DMS53 (cell line): ENCODE data around the gene HIGD1C.
"Not testable (repeated sequence)": the region's sequence is repeated elsewhere in the genome, so short reads cannot be mapped to it uniquely, and the experiment has no call there.

Source experiments
- DNase-seq: peaks from one replicate; lab custom pipeline; 2025; lab: John Stamatoyannopoulos, UW

Gene HIGD1C

GRCh38 chr12:50984586-50985298 lies 32.4 kb downstream of the HIGD1C start:
- no peak for DNase-seq

GRCh38 chr12:50985322-50985721 lies 33.0 kb downstream of the HIGD1C start:
- no peak for DNase-seq

- DNase-seq = peak; percentile 56
These were observed 34.8 kb downstream of the HIGD1C start for GRCh38 chr12:50986966-50987737.

- DNase-seq = no peak
These were observed 35.7 kb downstream of the HIGD1C start for GRCh38 chr12:50988051-50988450.

GRCh38 chr12:50988871-50989270 lies 36.5 kb downstream of the HIGD1C start:
- no peak for DNase-seq

- no peak for DNase-seq
These were observed 37.9 kb downstream of the HIGD1C start for GRCh38 chr12:50990147-50990727.

- DNase-seq = no peak
These were observed 38.4 kb downstream of the HIGD1C start for GRCh38 chr12:50990791-50991190.

GRCh38 chr12:50991291-50991690 lies 38.9 kb downstream of the HIGD1C start:
- DNase-seq = no peak

GRCh38 chr12:50992819-50993218 lies 40.5 kb downstream of the HIGD1C start:
- DNase-seq = no peak

- DNase-seq = no peak
These were observed 46.7 kb downstream of the HIGD1C start for GRCh38 chr12:50999093-50999492.

- no peak for DNase-seq
These were observed 47.9 kb downstream of the HIGD1C start for GRCh38 chr12:51000245-51000644.

- DNase-seq = no peak
These were observed 49.5 kb downstream of the HIGD1C start for GRCh38 chr12:51001799-51002198.

GRCh38 chr12:51004504-51004903 lies 52.2 kb downstream of the HIGD1C start:
- DNase-seq = no peak

GRCh38 chr12:51005030-51005429 lies 52.7 kb downstream of the HIGD1C start:
- DNase-seq = no peak

GRCh38 chr12:51005671-51006070 lies 53.3 kb downstream of the HIGD1C start:
- DNase-seq = peak; percentile 73

GRCh38 chr12:51008329-51009055 lies 56.1 kb downstream of the HIGD1C start:
- no peak for DNase-seq

- no peak for DNase-seq
These were observed 56.7 kb downstream of the HIGD1C start for GRCh38 chr12:51009056-51009440.

- no peak for DNase-seq
These were observed 59.6 kb downstream of the HIGD1C start for GRCh38 chr12:51011955-51012354.

GRCh38 chr12:51012570-51013236 lies 60.4 kb downstream of the HIGD1C start:
- no peak for DNase-seq

GRCh38 chr12:51013441-51013840 lies 61.1 kb downstream of the HIGD1C start:
- no peak for DNase-seq

GRCh38 chr12:51014467-51014866 lies 62.1 kb downstream of the HIGD1C start:
- not testable (repeated sequence) for DNase-seq

GRCh38 chr12:51017452-51017851 lies 65.1 kb downstream of the HIGD1C start:
- DNase-seq = no peak
